Peyer's patch (tissue), 4 donors: ENCODE measurements around the gene PTEN. TPM values are rescaled to one million over a fixed set of nuclear protein-coding genes. Genes with fewer than 3 reads are reported as not detected.
A peak's percentile ranks its signal among the peaks of the same experiment; 100 is the strongest.
"Not testable (repeated sequence)": the region's sequence is repeated elsewhere in the genome, so short reads cannot be mapped to it uniquely, and the experiment has no call there.

Experiments
- DNase-seq, 3 donors: peaks; one replicate each; pipeline ENCODE4 v3.0.0-alpha.2; 2017 to 2019
- H3K27ac ChIP-seq, 4 donors: fragments of 200-600 bp; sonication (generic); one replicate each; pipeline ENCODE4 v1.5.1; 2016 to 2019
- H3K27me3 ChIP-seq, 2 donors: fragments of 200-600 bp; sonication (generic); one replicate each; pipeline ENCODE4 v1.5.1; 2019
- H3K36me3 ChIP-seq, 3 donors: fragments of 200-600 bp; sonication (generic); one replicate each; pipeline ENCODE4 v1.5.1; 2016 to 2019
- H3K4me1 ChIP-seq, 4 donors: fragments of 200-600 bp; sonication (generic); one replicate each; pipeline ENCODE4 v1.5.1; 2016 to 2019
- H3K4me3 ChIP-seq, 4 donors: fragments of 200-600 bp; sonication (generic); 1 replicate in 3 of 4; 2 replicates in 1 of 4; pipeline ENCODE4 v1.5.1; 2016 to 2019; ENCODE audit warnings: mild to moderate bottlenecking in 1 of 4
- H3K9me3 ChIP-seq, 4 donors: fragments of 200-600 bp; sonication (generic); one replicate each; pipeline ENCODE4 v1.5.1; 2016 to 2019; ENCODE audit warnings: mild to moderate bottlenecking in 1 of 4
- CTCF ChIP-seq, 6 experiments: fragments of 450-650 bp in 4 of 6; fragments of 200-600 bp in 2 of 6; sonication (generic) in 1 of 6; IDR thresholded peaks; one replicate each; pipeline ENCODE4 v1.5.1; 2017 to 2019; ENCODE audit warnings: antibody characterized with exemption in 6 of 6, mild to moderate bottlenecking in 3 of 6, moderate library complexity in 1 of 6
- POLR2A ChIP-seq, 2 donors: fragments of 450-650 bp; IDR thresholded peaks; one replicate each; pipeline ENCODE4 v1.5.1; 2017; ENCODE audit warnings: antibody characterized with exemption in 2 of 2, mild to moderate bottlenecking in 2 of 2, moderate library complexity in 2 of 2
- total RNA-seq, 4 donors: library from RNA; depleted of rRNA; stranded (reverse); fragments of >200 nt; gene quantifications; one replicate each; pipeline ENCODE4 v1.1.0, GENCODE V29; 2016

PTEN gene
- total RNA-seq, 4 donors from 2014 or later, result 107 to 146 (median 125) TPM

DNA sequence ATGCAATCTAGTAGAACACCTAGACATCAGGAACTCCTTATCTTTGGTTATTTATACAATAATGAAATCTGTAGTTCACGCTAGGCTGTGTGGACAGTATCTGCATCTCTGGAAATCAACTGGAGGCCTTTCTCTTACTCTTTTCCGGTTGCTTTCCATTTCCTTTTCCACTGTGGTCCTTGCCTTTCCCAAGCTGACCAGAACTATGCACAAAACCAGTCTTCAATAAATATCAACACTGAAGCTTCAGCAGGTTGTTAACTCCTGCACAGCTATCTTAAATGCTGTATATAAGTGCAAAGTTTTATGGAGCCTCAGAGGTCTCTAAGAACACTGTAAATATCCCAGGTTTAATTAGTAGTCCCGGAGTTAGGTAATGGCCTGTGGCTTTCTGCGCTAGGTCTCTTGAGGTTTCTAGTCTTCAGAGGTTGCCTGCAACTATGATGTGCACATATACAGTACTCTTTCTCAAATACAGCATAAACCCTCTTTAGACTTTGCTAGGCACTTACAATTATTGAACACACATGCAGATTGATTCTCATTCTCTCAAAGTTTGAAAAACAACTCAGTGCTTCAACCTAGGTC, 2.5 kb upstream of the PTEN start:
- no peaks in the 10 kb centered on the region for H3K27me3 ChIP-seq
- H3K36me3 ChIP-seq, result no peaks in the 10 kb centered on the region
- DNase-seq, result no peak
- peaks cover 0 to 13% (median 1%) of the 10 kb centered on the region in 4 donors for H3K4me1 ChIP-seq
- H3K9me3 ChIP-seq, result no peaks in the 10 kb centered on the region
- no peak for TF ChIP-seq POLR2A (IDR thresholded peaks at IDR 0.05)
- TF ChIP-seq CTCF (IDR thresholded peaks at IDR 0.05), result no peak
- peak overlapping the region in 2 of 4 donors; percentile 84 to 92 for H3K4me3 ChIP-seq
- H3K27ac ChIP-seq, result peak overlapping the region; percentile 93 to 99 (median 96)

- Histone ChIP-seq H3K36me3 (no peaks in the 10 kb centered on the region), H3K4me1 (peaks cover 0 to 13% (median 1%) of the 10 kb centered on the region in 4 donors)
- peak in 2 of 6 experiments; percentile 5 to 32 for TF ChIP-seq CTCF (IDR thresholded peaks at IDR 0.05)
- TF ChIP-seq POLR2A (IDR thresholded peaks at IDR 0.05), result no peak
Measured at GRCh38 chr10:87861566-87861952, 1.9 kb upstream of the PTEN start.

GRCh38 chr10:87861953-87862678, 1.3 kb upstream of the PTEN start:
- DNase-seq, result peak; percentile 97 to 99 (median 98)
- Histone ChIP-seq H3K27me3 (no peaks in the 10 kb centered on the region), H3K36me3 (no peaks in the 10 kb centered on the region), H3K4me1 (peaks cover 0 to 13% (median 1%) of the 10 kb centered on the region in 4 donors), H3K27ac (peak overlapping the region; percentile 93 to 99 (median 96)), H3K4me3 (peak overlapping the region; percentile 67 to 92 (median 86)), H3K9me3 (no peaks in the 10 kb centered on the region)
- TF ChIP-seq CTCF (IDR thresholded peaks at IDR 0.05), result peak in 2 of 6 experiments; percentile 16
- peak; percentile 28 to 72 for TF ChIP-seq POLR2A (IDR thresholded peaks at IDR 0.05)

More at GRCh38 chr10:87861566-87861952, 1.9 kb upstream of the PTEN start:
- Histone ChIP-seq H3K9me3 (no peaks in the 10 kb centered on the region), H3K27me3 (no peaks in the 10 kb centered on the region), H3K27ac (peak overlapping the region; percentile 93 to 99 (median 96)), H3K4me3 (peak overlapping the region; percentile 67 to 92 (median 86))
- peak; percentile 71 to 88 (median 72) for DNase-seq

GRCh38 chr10:87862679-87863052, 759 bp upstream of the PTEN start:
- no peak for TF ChIP-seq CTCF (IDR thresholded peaks at IDR 0.05)
- TF ChIP-seq POLR2A (IDR thresholded peaks at IDR 0.05), result no peak

DNA sequence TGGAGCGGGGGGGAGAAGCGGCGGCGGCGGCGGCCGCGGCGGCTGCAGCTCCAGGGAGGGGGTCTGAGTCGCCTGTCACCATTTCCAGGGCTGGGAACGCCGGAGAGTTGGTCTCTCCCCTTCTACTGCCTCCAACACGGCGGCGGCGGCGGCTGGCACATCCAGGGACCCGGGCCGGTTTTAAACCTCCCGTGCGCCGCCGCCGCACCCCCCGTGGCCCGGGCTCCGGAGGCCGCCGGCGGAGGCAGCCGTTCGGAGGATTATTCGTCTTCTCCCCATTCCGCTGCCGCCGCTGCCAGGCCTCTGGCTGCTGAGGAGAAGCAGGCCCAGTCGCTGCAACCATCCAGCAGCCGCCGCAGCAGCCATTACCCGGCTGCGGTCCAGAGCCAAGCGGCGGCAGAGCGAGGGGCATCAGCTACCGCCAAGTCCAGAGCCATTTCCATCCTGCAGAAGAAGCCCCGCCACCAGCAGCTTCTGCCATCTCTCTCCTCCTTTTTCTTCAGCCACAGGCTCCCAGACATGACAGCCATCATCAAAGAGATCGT, 598 bp downstream of the PTEN start:
- Histone ChIP-seq H3K27ac (peak overlapping the region; percentile 93 to 99 (median 96)), H3K4me3 (peak overlapping the region; percentile 67 to 92 (median 86)), H3K4me1 (peaks cover 0 to 18% (median 7%) of the 10 kb centered on the region in 4 donors)
- H3K36me3 ChIP-seq, H3K9me3 ChIP-seq, H3K27me3 ChIP-seq: not testable (repeated sequence)
- peak in 2 of 3 donors; percentile 62 to 63 for DNase-seq

More at GRCh38 chr10:87862679-87863052, 759 bp upstream of the PTEN start:
- Histone ChIP-seq H3K4me3 (peak overlapping the region; percentile 67 to 92 (median 86)), H3K9me3 (no peaks in the 10 kb centered on the region), H3K27me3 (no peaks in the 10 kb centered on the region), H3K4me1 (peaks cover 0 to 13% (median 2%) of the 10 kb centered on the region in 4 donors), H3K27ac (peak overlapping the region; percentile 93 to 99 (median 96)), H3K36me3 (no peaks in the 10 kb centered on the region)
- no peak for DNase-seq
